NCI-H146 treated with DMSO at 0.1 percent for 48 hours (cell line): ENCODE measurements around the gene HNRNPA2B1.
"Not testable (repeated sequence)": the region's sequence is repeated elsewhere in the genome, so short reads cannot be mapped to it uniquely, and the experiment has no call there.

Experiments used
- DNase-seq: peaks from one replicate; lab custom pipeline; 2025; ENCODE audit not compliant: unreplicated experiment; lab: John Stamatoyannopoulos, UW

Gene HNRNPA2B1

GRCh38 chr7:26147646-26148306, 52.8 kb downstream of the HNRNPA2B1 start:
- DNase-seq, result not testable (repeated sequence)

GRCh38 chr7:26147030-26147429, 53.5 kb downstream of the HNRNPA2B1 start:
- DNase-seq, result no peak

GRCh38 chr7:26145238-26145637, 55.3 kb downstream of the HNRNPA2B1 start:
- DNase-seq, result no peak

GRCh38 chr7:26144184-26145080, 56.1 kb downstream of the HNRNPA2B1 start:
- DNase-seq, result no peak

GRCh38 chr7:26143298-26144048, 57.1 kb downstream of the HNRNPA2B1 start:
- DNase-seq, result no peak

GRCh38 chr7:26141077-26141476, 59.5 kb downstream of the HNRNPA2B1 start:
- no peak for DNase-seq

- DNase-seq, result no peak
These were observed 60.2 kb downstream of the HNRNPA2B1 start for GRCh38 chr7:26140380-26140779.
